Activated CD8-positive, alpha-beta memory T cell treated with anti-CD3 and anti-CD28 coated beads, Interleukin-2, amount 50 U/mL, for 48 hours (primary cell): ENCODE results near the gene EYS.

Source experiments
- DNase-seq: peaks from one replicate; pipeline ENCODE4 v3.0.0-alpha.2; 2020

Gene EYS

GRCh38 chr6:64415926-64416325 is 1291.1 kb downstream of the EYS start:
- no peak for DNase-seq

DNA sequence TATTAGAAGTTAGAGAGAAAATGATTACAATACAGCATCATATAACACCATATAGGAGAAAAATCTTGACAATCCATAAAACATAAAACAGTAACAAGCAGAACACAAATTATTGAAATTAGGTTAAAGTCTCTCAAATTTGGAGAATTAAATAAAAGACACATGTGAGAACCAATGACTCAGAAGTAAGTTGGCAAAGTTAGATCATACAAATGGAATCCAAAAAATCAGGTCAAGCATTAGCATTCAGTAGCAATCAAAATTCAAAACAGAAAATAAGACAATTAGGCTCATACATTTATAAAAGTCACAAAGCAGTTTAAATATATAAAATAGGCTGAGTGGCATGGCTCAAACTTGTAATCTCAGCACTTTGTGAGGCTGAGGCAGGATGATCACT is 1295.8 kb downstream of the EYS start:
- no peak for DNase-seq

GRCh38 chr6:64409948-64410347 is 1297.1 kb downstream of the EYS start:
- no peak for DNase-seq

DNA sequence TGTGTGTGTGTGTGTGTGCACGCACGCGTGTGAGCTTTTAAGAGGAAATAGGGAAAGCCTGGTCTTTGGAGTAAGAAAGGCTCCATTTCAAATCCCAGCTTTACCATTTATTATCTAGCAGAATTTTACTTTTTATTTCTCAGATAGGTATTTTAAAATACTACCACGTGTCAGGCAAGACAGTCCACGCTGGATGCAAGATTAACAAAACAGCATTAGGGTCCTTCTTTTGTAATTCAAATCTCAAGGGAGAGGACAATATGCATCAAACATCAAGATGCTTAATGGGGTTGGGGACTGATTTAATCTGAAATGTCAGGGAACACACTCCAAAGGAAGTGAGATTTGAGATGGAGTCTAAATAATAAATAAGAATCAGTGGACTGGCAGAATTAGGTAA is 1302.6 kb downstream of the EYS start:
- no peak for DNase-seq

DNA sequence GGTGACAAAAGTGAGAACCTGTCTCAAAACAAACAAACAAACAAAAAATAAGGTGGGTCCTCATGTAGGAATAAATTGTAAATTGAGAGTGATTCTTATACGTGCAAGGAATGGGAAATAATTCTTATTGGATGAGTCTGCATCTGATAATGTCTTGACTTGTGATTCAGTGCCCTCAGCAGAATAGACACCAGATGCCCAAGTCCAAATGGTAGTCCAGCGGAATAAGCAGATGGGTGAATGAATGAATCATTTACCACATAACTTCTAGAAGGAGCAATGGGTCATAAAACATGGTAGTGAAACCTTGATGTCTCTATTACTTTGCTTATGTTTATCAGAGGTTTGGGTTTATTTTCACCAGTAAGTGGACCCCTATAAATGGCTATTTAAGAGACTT is 1323.7 kb downstream of the EYS start:
- no peak for DNase-seq

- no peak for DNase-seq
Measured at GRCh38 chr6:64376394-64376793, 1330.6 kb downstream of the EYS start.

GRCh38 chr6:64357430-64357829 is 1349.6 kb downstream of the EYS start:
- DNase-seq = no peak

DNA sequence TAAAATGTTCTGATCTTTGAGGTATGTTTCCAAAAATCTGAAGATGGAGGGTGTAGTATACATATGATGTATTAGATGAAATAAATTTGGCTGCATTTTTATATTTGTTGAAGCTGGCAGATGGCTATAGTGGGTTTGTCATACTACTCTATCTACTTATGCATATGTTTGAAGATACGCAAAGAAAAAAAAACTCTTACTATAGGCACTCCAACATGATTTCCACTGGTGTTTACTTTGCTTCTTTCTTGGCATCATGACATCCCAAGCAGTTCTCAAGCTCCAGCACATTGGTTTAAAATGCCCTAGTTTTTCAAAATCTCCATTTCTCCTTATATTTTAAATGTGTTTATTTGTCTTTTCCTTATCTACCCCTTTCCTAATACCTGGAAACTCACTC is 1359.6 kb downstream of the EYS start:
- DNase-seq = no peak

- no peak for DNase-seq
Measured at GRCh38 chr6:64335195-64335594, 1371.8 kb downstream of the EYS start.

DNA sequence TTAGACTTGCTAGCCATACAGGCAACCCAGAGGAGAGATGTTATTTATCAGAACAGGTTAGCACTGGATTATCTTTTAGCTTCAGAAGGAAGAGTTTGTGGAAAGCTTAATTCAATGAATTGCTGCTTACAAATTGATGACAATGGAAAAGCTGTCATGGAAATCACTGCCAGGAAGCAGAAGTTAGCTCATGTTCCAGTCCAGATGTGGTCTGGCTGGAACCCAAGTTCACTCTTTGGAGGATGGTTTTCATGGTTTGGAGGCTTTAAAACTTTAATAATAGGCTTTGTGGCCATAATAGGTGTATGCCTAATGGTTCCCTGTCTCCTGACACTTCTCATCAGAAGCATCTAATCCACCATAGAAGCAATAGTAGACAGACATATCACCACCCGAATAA is 1372.4 kb downstream of the EYS start:
- no peak for DNase-seq

DNA sequence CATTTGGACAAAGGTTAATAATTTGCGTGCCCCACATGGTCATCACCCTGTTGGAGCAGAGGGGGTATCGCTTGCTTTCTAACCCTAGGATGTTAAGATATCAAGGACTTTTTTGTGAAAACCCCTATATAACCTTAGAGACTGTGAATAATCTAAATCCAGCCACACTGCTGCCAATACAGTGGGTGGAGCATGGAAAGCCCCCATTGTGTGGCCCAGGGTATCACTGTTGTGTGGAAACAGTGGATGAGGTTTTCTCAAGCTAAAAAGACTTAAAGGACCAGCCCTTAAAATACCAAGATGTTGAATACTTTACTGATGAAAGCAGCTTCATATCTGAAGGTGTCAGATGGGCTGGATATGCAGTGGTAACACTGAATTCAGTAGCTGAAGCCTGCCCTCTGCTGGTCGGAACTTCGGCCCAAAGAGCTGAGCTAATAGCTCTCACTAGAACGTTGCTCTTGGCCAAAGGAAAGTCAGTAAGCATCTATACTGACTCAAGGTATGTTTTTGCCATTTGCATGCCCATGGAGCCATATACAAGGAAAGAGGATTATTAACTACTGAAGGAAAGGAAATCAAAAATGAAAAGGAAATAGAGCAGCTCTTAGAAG is 1376.2 kb downstream of the EYS start:
- peak; percentile 58 for DNase-seq

DNA sequence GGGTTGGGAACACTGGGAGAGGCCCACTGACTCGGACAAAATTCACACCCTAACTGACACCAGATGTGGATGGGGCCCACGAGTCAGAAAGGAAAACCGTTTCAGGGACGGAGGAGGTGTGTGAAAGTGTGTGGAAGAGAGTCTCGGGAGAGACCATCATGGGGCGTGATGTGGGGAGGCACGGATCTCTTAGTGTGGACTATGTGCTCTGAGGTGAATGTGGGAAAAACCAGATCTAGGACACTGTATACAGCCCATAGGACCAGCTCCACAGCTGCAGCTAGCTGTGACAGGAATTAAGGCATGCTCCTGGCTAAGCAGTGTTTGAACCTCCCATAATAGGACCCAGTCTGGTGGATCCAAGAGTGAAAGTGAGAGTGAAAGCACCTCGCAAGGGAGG is 1380.1 kb downstream of the EYS start:
- DNase-seq = no peak

DNA sequence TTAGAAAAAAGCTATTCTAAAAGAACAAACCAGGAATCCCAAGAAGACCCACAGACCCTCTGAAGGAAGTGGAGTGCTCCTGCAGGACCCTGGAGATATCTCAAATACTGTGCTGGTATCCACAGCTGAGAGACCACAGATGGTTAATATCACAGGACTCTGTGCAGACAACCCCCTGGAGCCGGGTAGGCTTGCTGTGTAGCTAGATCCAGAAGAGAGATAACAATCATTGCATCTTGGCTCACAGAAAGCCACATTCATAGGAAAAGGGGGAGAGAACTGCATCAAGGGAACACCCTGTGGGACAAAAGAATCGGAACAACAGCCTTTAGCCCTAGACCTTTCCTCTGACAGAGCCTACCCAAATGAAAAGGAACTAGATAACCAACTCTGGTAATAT is 1381.9 kb downstream of the EYS start:
- DNase-seq = no peak

DNA sequence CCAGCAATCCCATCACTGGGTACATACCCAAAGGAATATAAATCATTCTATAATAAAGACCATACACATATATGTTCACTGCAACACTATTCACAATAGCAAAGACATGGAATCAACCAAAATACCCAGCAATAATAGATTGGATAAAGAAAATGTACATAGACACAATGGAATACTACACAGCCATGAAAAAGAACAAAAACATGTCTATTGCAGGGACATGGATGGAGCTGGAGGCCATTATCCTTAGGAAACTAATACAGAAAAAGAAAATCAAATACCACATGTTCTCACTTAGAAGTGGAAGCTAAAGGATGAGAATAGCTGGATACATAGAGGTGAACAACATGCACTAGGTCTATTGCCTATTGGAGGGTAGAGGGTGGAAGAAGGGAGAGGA is 1396.8 kb downstream of the EYS start:
- no peak for DNase-seq

DNA sequence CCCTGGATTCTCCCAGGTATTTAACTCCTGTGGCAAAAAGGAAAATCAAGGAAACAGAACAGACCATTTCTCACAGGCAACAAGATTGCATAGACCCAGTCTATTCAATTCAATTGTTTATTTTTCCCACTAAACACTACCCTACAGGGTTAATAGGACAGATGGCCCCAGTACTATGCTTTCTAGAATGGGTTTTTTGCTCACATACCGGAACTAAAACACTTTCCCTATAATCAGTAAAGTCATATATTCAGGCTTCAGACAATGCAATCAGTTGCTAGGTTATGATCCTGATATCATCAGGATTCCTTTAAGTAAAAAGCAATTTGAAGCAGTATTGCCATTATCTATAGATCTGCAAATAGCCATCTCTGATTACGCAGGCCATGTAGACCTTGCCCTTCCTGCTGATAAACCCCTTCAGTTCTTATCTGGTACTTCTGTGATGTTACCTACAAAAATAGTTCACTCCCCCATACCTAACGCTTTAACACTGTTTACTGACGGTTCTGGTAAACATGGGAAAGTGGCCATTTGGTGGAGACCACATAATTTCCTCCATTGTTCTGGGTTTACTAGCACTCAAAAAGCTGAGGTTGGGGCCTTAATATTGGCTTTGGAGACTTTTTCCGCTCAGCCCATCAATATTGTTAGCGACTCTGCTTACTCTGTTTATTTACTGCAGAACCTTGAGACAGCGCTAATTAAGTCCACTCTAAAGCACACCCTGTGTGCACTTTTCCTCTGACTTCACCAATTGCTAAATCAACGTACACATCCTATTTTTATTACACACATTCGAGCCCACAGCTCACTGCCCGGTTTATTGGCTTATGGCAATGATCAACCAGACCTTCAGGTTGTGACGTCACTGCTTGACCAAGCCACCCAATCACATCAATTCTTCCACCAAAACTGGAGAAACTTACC is 1405.5 kb downstream of the EYS start:
- no peak for DNase-seq

- DNase-seq = no peak
Measured at GRCh38 chr6:64299176-64299575, 1407.8 kb downstream of the EYS start.

DNA sequence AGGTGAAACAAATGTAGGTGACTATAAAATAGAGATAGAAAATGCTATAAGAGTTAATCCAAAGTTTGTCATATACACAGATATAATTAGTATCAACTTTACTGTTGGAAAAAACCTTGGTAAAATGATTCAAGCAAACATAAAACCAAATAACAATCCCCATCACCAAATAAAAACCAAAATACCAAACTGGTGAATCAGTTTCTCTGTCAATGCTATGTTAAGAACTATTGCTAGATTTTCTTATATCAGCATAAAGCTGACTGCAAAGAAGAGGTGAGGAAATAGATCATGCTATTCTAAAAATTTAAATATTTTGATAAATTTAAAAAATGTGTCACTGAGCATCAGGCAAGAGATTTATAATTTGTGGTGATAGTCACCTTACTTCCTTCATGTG is 1413.0 kb downstream of the EYS start:
- no peak for DNase-seq

DNA sequence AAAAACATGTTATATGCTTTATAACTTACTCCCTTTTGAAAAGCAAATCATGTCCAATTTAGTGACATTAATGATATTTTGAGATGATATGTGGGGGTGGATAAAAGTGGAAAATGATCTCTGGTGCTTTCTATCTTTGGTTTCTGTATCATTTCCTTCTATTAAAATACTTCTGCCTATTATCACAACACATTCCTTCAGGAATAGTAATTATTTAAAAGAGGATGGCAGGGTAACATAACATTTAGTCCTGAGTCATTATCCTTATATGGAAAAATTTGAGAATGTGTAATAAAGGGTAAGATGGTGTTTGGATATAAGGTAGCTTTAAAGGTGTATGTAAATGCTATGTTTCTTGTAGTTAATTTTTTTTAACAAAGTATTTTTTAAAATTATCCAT is 1413.7 kb downstream of the EYS start:
- DNase-seq = no peak

- DNase-seq = no peak
Measured at GRCh38 chr6:64290867-64291266, 1416.2 kb downstream of the EYS start.

GRCh38 chr6:64289931-64290330 is 1417.1 kb downstream of the EYS start:
- DNase-seq = no peak

DNA sequence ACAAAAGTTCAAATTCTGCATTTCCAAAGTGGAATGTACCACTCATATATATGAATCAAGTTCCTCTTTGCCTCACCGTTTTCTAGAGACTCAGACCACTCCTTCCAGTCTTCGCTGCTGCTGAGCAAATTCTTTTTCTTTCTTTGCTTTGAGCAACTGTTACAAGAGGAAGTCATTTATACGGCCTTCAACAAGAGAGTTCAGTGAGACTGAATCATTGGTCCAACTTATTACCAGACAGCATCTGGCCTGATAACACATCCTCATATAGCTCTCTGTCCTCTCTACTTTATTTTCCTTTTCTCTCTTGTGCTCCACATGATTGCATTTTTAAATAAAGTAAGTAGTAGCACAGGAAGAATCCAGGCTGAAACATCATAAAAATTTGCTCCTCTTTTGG is 1418.7 kb downstream of the EYS start:
- DNase-seq = no peak

DNA sequence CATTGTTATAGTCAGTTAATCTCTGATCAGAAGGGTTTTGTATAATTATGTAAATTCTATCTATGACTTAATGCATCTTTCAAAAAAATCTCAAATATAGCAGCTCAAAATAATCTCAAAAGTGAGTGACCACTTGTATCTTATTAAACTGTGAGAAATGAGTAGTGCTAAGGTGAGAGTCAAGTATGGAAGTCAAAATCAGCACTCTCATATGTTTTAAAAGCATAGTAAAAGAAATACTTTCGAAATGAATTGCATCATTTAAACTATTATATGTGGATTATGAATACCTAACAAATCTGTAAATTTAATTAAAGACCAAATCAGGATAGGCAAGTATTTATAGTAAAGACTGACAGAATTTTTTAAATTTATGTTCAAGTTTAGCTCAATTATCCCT is 1425.9 kb downstream of the EYS start:
- DNase-seq = no peak

GRCh38 chr6:64280569-64280968 is 1426.5 kb downstream of the EYS start:
- DNase-seq = no peak

- DNase-seq = no peak
Measured at GRCh38 chr6:64270083-64270482, 1436.9 kb downstream of the EYS start.

GRCh38 chr6:64266351-64266821 is 1440.6 kb downstream of the EYS start:
- no peak for DNase-seq
